GM13976 (cell line): ENCODE data around the gene YJEFN3.

Experiments
- DNase-seq: peaks from one replicate; pipeline ENCODE4 v3.0.0; 2012; ENCODE audit warnings: low spot score
- in situ Hi-C: fragments of 300-500 bp; cut with MboI; formaldehyde crosslinking; loops from one replicate; pipeline ENCODE4 v1.12.0; 2022; ENCODE audit warnings: low sequenced_read_pairs, mixed read lengths, inconsistent platforms; ENCODE audit not compliant: unreplicated experiment
- TF ChIP-seq, protein P1 (sequence below): IDR thresholded peaks from 2 replicates; pipeline ENCODE4 v1.5.1; 2012; ENCODE audit warnings: borderline replicate concordance, mild to moderate bottlenecking; ENCODE audit not compliant: insufficient read depth; ENCODE audit errors: extremely low read depth, missing control alignments, control extremely low read depth

YJEFN3 gene

DNA sequence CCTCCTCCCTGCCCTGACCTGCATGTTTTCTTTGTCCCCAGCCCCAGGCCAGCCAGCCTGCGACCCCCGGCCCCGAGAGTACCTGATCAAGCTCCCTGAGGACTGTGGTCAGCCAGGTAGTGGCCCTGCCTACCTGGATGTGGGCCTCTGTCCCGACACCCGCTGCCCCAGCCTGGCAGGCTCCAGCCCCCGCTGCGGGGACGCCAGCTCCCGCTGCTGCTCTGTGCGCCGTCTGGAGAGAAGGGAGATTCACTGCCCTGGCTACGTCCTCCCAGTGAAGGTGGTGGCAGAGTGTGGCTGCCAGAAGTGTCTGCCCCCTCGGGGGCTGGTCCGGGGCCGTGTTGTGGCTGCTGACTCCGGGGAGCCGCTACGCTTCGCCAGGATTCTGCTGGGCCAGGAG lies 14.9 kb downstream of the YJEFN3 start:
- TF ChIP-seq, protein P1, sequence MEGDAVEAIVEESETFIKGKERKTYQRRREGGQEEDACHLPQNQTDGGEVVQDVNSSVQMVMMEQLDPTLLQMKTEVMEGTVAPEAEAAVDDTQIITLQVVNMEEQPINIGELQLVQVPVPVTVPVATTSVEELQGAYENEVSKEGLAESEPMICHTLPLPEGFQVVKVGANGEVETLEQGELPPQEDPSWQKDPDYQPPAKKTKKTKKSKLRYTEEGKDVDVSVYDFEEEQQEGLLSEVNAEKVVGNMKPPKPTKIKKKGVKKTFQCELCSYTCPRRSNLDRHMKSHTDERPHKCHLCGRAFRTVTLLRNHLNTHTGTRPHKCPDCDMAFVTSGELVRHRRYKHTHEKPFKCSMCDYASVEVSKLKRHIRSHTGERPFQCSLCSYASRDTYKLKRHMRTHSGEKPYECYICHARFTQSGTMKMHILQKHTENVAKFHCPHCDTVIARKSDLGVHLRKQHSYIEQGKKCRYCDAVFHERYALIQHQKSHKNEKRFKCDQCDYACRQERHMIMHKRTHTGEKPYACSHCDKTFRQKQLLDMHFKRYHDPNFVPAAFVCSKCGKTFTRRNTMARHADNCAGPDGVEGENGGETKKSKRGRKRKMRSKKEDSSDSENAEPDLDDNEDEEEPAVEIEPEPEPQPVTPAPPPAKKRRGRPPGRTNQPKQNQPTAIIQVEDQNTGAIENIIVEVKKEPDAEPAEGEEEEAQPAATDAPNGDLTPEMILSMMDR, result no peak
- in situ Hi-C loops, result loop anchor here (25.0 kb wide), 1 partner anchor 744 kb away; no protein-coding TSS in a partner anchor
- DNase-seq, result no peak

DNA sequence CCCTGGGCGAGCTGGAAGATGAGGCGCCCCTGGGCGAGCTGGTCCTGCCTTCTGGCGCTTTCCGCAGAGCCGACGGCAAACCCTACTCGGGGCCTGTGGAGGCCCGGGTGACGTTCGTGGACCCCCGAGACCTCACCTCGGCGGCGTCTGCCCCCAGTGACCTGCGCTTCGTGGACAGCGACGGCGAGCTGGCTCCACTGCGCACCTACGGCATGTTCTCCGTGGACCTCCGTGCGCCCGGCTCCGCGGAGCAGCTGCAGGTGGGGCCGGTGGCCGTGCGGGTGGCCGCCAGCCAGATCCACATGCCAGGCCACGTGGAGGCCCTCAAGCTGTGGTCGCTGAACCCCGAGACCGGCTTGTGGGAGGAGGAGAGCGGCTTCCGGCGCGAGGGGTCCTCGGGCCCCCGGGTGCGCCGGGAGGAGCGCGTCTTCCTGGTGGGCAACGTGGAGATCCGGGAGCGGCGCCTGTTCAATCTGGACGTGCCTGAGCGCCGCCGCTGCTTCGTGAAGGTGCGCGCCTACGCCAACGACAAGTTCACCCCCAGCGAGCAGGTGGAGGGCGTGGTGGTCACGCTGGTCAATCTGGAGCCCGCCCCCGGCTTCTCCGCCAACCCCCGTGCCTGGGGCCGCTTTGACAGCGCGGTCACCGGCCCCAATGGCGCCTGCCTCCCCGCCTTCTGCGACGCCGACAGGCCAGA lies 15.7 kb downstream of the YJEFN3 start:
- in situ Hi-C loops, result loop anchor here (25.0 kb wide), 1 partner anchor 743 kb away; no protein-coding TSS in a partner anchor
- no peak for DNase-seq
- TF ChIP-seq, protein P1, result no peak

DNA sequence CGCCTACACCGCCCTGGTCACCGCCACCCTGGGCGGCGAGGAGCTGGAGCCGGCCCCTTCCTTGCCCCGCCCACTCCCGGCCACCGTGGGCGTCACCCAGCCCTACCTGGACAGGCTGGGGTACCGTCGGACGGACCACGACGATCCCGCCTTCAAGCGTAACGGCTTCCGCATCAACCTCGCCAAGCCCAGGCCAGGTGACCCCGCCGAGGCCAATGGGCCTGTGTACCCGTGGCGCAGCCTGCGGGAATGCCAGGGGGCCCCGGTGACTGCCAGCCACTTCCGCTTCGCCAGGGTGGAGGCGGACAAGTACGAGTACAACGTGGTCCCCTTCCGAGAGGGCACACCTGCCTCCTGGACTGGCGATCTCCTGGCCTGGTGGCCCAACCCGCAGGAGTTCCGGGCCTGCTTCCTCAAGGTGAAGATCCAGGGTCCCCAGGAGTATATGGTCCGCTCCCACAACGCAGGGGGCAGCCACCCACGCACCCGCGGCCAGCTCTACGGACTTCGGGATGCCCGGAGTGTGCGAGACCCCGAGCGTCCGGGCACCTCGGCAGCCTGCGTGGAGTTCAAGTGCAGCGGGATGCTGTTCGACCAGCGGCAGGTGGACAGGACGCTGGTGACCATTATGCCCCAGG lies 16.4 kb downstream of the YJEFN3 start:
- in situ Hi-C loops, result loop anchor here (25.0 kb wide), 1 partner anchor 742 kb away; no protein-coding TSS in a partner anchor

DNA sequence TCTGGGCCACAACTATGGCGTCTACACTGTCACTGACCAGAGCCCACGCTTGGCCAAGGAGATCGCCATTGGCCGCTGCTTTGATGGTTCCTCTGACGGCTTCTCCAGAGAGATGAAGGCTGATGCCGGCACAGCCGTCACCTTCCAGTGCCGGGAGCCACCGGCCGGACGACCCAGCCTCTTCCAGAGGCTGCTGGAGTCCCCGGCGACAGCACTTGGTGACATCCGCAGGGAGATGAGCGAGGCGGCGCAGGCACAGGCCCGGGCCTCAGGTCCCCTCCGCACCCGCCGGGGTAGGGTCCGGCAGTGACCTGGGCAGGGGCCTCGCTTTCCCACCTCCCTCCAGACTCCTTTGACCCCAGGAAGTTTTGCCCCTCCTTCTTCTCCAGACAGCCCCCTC lies 17.0 kb downstream of the YJEFN3 start:
- TF ChIP-seq, protein P1, result no peak
- DNase-seq, result no peak
- in situ Hi-C loops, result loop anchor here (25.0 kb wide), 1 partner anchor 742 kb away; no protein-coding TSS in a partner anchor

More for the DNA sequence above, 16.4 kb downstream of the YJEFN3 start:
- DNase-seq, result no peak
- TF ChIP-seq, protein P1, result no peak

- in situ Hi-C loops, result loop anchor here (25.0 kb wide), 1 partner anchor 741 kb away; no protein-coding TSS in a partner anchor
- TF ChIP-seq, protein P1, result no peak
- DNase-seq, result no peak
These were observed 18.0 kb downstream of the YJEFN3 start for GRCh38 chr19:19546751-19547162.

- no peak for DNase-seq
- in situ Hi-C loops, result loop anchor here (25.0 kb wide), 1 partner anchor 739 kb away; no protein-coding TSS in a partner anchor
- TF ChIP-seq, protein P1, result no peak
These were observed 19.1 kb downstream of the YJEFN3 start for GRCh38 chr19:19547674-19548336.
